ENCODE measurements around the gene GPC5.

- no peak for TF ChIP-seq SP1 (IDR thresholded peaks at IDR 0.05)
- no peak for TF ChIP-seq L3MBTL2 (conservative IDR thresholded peaks at IDR 0.05)
- no peak for TF ChIP-seq FOXM1 (IDR thresholded peaks at IDR 0.05; ENCODE audit: borderline replicate concordance)
- no peak for TF ChIP-seq FOXA1 (IDR thresholded peaks at IDR 0.05)
- no peak for TF ChIP-seq NFRKB (IDR thresholded peaks at IDR 0.05)
- TF ChIP-seq ARNT (IDR thresholded peaks at IDR 0.05), result no peak
- no peak for TF ChIP-seq CTBP1 (IDR thresholded peaks at IDR 0.05; ENCODE audit: borderline replicate concordance)
These were observed 1137.0 kb downstream of the GPC5 start for GRCh38 chr13:92535222-92536006.

All from HEK293T (cell line).